KOPT-K1 (cell line): ENCODE data around the gene PTPN4.
A peak's percentile ranks its signal among the peaks of the same experiment; 100 is the strongest.

ENCODE experiments used
- H3K27ac ChIP-seq: fragments of 200-600 bp; sonication (generic); 2 replicates; pipeline ENCODE4 v1.5.1; 2016; ENCODE audit warnings: antibody characterized with exemption, mild to moderate bottlenecking, low read depth, low read length; ENCODE audit not compliant: poor library complexity, severe bottlenecking
- H3K36me3 ChIP-seq: fragments of 200-600 bp; sonication (generic); 2 replicates; pipeline ENCODE4 v1.5.1; 2017; ENCODE audit warnings: antibody characterized with exemption, mild to moderate bottlenecking, low read length, moderate library complexity; ENCODE audit not compliant: insufficient read depth
- H3K9me3 ChIP-seq: fragments of 200-600 bp; sonication (generic); 2 replicates; pipeline ENCODE4 v1.5.1; 2017; ENCODE audit warnings: antibody characterized with exemption, low read length, mild to moderate bottlenecking; ENCODE audit not compliant: insufficient read depth, poor library complexity, severe bottlenecking

PTPN4 gene

GRCh38 chr2:119862127-119862889, 102.6 kb downstream of the PTPN4 start:
- H3K36me3 ChIP-seq: no peaks in the 10 kb centered on the region; the same call in 1 of the 2 replicates
- H3K27ac ChIP-seq: peak overlapping the region; percentile 44
- H3K9me3 ChIP-seq: no peaks in the 10 kb centered on the region

- Histone ChIP-seq H3K9me3 (no peaks in the 10 kb centered on the region), H3K36me3 (no peaks in the 10 kb centered on the region; the same call in 1 of the 2 replicates), H3K27ac (no peak overlapping the region)
These were observed 104.6 kb downstream of the PTPN4 start for GRCh38 chr2:119864318-119864717.

DNA sequence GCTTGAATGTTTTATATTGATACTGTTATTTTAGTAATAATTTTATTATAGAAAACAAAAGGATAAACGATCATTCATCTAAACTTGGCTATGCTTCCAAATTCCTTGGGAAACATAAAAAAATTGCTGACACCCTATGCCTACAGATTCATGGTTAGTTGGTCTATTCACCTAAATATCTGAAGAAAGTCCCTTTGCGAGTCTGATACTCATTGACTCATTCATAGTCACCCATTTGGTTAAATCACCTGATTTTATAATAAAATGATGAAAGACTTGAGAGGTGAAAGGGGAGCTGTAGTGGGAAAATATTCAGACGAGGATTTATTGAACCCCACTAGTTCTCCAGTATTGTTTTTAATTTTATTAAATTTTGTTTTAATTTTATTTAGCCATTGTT, 112.0 kb downstream of the PTPN4 start:
- Histone ChIP-seq H3K9me3 (peaks cover 5% of the 10 kb centered on the region), H3K36me3 (no peaks in the 10 kb centered on the region), H3K27ac (no peak overlapping the region)

- Histone ChIP-seq H3K36me3 (no peaks in the 10 kb centered on the region), H3K9me3 (peaks cover 5% of the 10 kb centered on the region), H3K27ac (no peak overlapping the region)
These were observed 113.9 kb downstream of the PTPN4 start for GRCh38 chr2:119873350-119874315.

DNA sequence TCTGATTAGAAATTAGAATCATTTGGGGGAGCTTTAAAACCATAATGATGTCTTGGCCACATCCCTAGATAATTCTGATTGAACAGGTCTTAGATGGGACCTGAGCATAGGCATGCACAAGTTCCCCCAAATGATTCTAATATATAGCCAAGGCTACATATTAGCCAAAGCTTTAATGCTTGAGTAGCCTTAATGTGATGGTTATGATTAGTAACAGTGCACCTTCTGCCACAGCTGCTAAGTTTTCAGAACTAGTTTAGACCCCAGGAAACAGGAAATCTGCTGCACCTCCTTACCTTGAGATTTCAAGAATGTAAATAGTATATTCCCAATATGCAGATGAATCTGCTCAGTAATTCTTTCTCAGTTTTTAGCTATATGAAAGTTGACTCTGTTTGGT, 119.8 kb downstream of the PTPN4 start:
- H3K9me3 ChIP-seq: peaks cover 1% of the 10 kb centered on the region
- peaks cover 5% of the 10 kb centered on the region for H3K36me3 ChIP-seq
- no peak overlapping the region for H3K27ac ChIP-seq

DNA sequence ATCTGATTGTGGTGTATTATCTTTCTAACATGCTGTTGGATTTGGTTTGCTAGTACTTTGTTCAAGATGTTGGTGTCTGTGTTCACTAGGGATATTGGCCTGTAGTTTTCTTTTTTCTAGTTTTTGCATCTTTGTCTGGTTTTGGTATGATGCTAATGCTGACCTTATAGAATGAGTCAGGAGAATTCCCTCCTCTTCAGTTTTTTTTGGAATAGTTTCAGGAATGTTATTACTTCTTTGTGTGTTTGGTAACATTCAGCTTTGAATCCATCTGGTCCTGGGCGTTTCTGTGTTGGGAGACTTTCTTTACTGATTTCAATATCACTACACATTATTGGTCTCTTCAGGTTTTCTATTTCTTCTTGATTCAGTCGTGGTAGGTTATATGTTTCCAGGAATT, 129.0 kb downstream of the PTPN4 start:
- H3K27ac ChIP-seq: no peak overlapping the region
- H3K36me3 ChIP-seq: peaks cover 32% of the 10 kb centered on the region
- peaks cover 19% of the 10 kb centered on the region for H3K9me3 ChIP-seq

- H3K27ac ChIP-seq: no peak overlapping the region
- H3K9me3 ChIP-seq: peaks cover 20% of the 10 kb centered on the region
- peaks cover 23% of the 10 kb centered on the region for H3K36me3 ChIP-seq
These were observed 138.1 kb downstream of the PTPN4 start for GRCh38 chr2:119897736-119898395.

GRCh38 chr2:119901013-119901412, 141.3 kb downstream of the PTPN4 start:
- Histone ChIP-seq H3K27ac (no peak overlapping the region), H3K9me3 (peaks cover 36% of the 10 kb centered on the region), H3K36me3 (peaks cover 32% of the 10 kb centered on the region)

GRCh38 chr2:119910566-119910965, 150.8 kb downstream of the PTPN4 start:
- peaks cover 23% of the 10 kb centered on the region for H3K36me3 ChIP-seq
- no peaks in the 10 kb centered on the region for H3K9me3 ChIP-seq
- H3K27ac ChIP-seq: no peak overlapping the region

DNA sequence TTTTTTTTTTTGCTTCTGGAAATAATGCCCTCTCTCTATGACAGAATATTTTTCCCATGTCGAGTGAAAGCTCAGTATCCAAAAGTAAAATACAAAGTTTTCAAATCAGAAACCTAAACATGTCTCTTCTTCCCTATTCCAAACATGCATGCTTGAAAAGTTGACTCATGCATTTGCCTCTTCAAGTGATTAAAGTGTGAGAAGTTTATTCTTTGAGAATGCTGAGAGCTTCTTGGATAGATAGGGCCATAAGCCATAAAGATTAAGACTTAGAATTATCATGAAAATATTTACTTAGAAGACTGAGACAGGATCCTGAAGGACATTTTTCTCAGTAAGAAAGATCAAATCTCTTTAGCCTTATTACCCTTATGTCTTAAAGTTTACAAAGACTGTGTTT, 154.5 kb downstream of the PTPN4 start:
- no peaks in the 10 kb centered on the region for H3K9me3 ChIP-seq

GRCh38 chr2:119921825-119922224, 162.1 kb downstream of the PTPN4 start:
- Histone ChIP-seq H3K27ac (no peak overlapping the region), H3K36me3 (peaks cover 6% of the 10 kb centered on the region; the same call in 1 of the 2 replicates), H3K9me3 (no peaks in the 10 kb centered on the region)

More for the DNA sequence above, 154.5 kb downstream of the PTPN4 start:
- no peak overlapping the region for H3K27ac ChIP-seq
- H3K36me3 ChIP-seq: peaks cover 16% of the 10 kb centered on the region

DNA sequence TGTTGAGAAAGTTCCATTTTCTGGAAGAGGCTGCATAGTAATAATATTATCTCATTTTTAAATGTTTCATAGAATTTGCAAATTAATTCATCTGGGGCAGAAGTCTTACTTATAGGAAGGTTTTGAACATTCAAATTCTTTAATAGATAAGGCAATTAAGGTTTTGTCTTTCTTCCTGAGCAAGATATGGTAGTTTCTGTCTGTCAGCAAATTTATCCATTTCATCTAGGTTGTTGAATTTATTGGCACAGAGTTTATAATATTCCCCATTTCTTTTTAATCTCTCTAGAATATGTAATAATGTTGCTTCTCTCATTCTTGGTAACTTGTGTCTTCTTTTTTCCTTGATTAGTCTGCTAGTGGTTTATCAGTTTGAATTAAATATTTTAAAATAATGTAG, 163.0 kb downstream of the PTPN4 start:
- H3K9me3 ChIP-seq: no peaks in the 10 kb centered on the region
- no peaks in the 10 kb centered on the region for H3K36me3 ChIP-seq
- no peak overlapping the region for H3K27ac ChIP-seq

GRCh38 chr2:119929537-119929936, 169.8 kb downstream of the PTPN4 start:
- Histone ChIP-seq H3K36me3 (peaks cover 17% of the 10 kb centered on the region), H3K9me3 (no peaks in the 10 kb centered on the region), H3K27ac (peak overlapping the region; percentile 86)

GRCh38 chr2:119932809-119933208, 173.1 kb downstream of the PTPN4 start:
- H3K27ac ChIP-seq: no peak overlapping the region
- H3K36me3 ChIP-seq: peaks cover 44% of the 10 kb centered on the region
- H3K9me3 ChIP-seq: no peaks in the 10 kb centered on the region

DNA sequence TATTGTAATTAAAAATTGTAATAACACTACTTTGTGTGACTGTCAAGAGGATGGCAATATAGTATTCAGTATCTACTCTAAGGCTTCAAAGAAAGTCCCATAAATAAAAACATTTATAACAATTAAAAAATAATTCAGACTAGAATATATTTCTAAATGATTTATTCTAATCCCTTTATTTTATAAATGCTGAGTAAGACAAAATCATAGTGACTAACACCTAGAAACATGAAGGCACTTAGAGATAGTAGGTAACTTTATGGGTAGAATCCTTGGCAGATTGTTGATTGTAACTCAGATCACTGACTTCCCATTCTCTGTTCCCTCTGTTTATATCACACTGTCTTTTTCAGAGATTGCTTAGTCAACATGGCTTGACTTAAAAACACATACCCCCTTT, 174.6 kb downstream of the PTPN4 start:
- Histone ChIP-seq H3K9me3 (no peaks in the 10 kb centered on the region), H3K27ac (no peak overlapping the region), H3K36me3 (peaks cover 52% of the 10 kb centered on the region)
